Activated T-cell treated with anti-CD3 and anti-CD28 coated beads for 48 hours (primary cell): ENCODE measurements around the gene OSBPL2.

Experiments used
- DNase-seq: peaks from one replicate; pipeline ENCODE4 v3.0.0-alpha.2; 2020; ENCODE audit warnings: low read depth

Gene OSBPL2

DNA sequence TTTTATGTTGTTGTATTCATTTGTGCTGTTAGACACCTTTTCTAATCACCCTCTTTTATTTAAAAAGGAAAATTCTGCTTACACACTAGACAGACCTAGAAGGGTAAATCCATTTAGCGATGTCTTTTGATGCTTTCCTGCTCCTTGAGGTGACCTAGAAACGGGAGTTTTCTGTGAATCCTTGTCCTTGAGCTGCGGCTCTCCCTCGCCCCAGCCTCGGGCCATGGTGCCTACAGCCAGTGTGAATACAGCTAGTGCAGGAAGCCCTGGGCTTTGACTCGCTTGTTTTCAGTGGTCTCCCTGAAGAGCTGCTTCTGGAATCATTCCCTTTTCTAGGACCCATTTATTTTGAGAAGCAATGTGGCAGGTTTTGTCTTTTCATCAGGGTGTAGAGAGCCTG lies 46.8 kb downstream of the OSBPL2 start:
- DNase-seq, result no peak

DNA sequence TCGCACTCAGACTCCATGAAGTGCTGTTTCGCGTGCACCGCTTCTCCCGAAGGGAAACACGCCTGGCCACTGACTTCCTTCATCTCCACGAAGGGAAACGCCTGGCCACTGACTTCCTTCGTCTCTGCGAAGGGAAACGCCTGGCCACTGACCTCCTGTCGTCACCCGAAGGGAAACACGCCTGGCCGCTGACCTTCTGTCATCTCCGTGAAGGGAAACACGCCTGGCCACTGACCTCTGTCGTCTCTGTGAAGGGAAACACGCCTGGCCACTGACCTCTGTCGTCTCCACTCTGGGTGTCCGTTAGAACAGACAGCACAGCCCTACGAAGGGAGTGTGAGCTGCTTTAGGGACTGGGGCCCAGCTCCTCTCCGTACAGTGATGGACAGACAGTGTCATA lies 47.4 kb downstream of the OSBPL2 start:
- no peak for DNase-seq

DNA sequence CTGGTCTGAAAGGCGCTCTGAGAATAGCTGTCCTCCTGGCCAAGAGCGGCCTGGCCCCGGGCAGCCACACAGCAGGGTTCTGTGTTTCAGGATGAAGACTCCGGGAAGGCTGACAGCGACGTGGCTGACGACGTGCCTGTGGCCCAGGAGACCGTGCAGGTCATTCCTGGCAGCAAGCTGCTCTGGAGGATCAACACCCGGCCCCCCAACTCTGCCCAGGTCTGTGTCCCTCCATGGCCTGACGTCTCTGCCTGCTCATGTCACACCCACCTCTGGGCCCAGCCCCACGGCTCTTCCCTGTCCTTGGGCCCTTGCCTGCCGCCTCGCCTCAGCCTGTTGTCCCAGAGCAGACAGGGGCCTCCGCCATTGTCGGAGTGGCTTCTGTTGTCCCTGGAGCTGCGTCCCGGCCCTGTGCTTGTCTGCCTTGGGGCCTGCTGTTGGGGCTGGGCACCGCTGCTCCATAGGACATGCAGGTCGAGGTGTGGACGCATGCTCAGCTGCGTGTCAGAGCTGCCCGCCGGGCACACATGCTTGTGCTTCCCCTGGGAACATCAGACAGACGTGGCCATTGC lies 48.3 kb downstream of the OSBPL2 start:
- DNase-seq, result no peak

DNA sequence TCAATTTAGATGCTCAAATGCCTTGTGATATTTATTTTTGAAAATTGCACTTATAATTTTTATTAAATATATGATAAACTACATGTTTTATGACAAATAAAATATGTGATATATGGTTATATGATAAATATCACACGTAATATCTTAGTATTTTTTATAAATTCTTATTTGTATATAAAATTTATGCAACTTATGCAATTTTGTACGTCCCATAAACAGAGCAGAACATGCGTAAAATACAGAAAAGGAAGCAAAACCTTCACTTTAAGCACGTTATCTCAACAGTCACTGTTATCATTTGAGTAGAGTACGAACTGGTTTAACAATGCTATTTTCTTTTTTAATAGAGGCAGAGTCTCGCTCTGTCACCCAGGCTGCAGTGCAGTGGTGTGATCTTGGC lies 48.8 kb downstream of the OSBPL2 start:
- DNase-seq, result no peak

DNA sequence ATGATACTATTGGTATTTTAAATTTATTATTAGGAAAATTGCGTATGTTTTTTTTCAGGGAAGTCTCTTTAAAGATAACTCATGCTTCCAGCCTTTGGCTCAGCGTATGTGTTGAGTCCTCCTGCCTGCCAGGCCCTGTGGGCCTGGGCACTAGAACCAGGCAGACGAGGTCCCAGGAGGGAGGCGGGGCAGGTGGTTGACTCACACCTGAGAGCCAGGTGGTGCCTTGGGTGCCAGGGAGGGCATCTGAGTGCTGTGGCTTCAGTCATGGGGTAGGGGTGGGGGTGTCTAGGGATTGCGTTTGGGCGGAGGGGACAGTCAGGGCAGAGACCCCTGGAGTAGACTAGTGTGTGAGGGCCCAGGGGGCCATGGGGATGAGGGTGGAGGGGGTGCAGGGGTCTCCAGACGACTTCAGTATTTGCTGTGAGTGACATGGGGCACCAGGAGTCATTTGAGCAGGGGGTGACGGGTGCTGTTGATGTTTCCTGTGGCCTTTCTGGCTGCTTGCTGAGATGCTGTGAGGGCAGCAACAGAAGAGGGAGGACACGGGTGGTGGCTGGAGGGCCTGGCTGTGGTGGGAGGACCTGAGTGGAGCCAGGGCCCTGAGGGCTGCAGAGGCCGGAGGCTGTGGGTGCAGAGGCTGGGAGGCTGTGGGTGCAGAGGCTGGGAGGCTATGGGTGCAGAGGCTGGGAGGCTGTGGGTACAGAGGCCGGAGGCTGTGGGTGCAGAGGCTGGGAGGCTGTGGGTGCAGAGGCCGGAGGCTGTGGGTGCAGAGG lies 49.6 kb downstream of the OSBPL2 start:
- no peak for DNase-seq

DNA sequence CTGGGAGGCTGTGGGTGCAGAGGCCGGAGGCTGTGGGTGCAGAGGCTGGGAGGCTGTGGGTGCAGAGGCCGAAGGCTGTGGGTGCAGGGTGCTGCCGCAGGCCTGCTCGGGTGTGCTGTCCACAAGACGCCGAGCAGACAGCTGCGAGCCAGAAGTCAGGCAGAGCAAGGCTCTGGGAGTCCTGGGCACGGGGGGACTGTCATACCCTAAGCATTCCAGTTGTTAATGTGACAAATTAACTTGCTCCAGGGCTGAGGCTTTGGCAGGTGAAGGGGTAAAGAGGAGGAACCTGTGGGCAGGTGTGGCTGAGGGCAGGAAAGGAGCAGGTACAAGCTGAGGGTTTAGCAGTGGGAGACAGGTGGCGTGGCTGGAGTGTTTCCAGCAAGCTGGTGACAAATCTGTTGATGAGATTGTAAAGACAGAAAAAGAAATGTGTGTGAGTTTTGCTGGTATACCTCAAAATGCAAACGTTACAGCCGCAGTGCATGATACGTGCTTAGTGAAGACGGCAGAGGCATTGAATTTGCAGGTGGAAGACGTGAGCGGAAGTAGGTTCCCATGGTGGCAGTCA lies 50.3 kb downstream of the OSBPL2 start:
- no peak for DNase-seq

DNA sequence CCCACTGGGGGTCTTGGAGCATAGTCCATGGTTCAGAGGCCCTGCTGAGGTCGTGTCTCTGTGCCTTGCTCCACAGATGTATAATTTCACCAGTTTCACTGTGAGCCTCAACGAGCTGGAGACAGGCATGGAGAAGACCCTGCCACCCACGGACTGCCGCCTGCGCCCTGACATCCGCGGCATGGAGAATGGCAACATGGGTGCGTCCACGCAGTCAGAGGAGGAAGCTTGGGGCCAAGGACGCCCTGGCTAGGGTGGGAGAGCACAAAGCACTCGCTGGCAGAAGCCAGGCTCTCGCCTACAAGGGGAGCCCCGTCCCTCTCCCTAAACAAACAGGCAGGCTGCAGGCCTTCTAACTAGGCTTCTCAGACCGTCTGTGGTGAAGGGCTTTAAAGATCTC lies 50.8 kb downstream of the OSBPL2 start:
- DNase-seq, result no peak

DNA sequence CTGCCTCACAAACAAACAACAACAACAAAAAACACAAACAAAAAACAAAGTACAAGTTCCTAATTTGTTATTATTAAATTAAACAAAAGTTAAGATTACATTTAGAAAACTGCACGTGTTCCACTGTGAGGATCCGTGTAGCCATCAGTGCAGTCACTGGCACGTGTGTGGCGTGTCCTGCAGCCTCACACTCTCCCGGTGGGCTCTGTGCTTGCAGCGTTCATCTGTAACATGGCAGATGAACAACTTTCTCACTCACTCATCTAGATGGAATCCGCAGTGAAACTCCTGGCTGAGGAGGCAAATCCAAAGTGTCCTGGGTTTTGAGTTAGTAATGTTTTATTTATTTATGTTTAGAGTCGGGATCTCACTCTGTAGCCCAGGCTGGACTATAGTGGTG lies 51.6 kb downstream of the OSBPL2 start:
- DNase-seq, result no peak

DNA sequence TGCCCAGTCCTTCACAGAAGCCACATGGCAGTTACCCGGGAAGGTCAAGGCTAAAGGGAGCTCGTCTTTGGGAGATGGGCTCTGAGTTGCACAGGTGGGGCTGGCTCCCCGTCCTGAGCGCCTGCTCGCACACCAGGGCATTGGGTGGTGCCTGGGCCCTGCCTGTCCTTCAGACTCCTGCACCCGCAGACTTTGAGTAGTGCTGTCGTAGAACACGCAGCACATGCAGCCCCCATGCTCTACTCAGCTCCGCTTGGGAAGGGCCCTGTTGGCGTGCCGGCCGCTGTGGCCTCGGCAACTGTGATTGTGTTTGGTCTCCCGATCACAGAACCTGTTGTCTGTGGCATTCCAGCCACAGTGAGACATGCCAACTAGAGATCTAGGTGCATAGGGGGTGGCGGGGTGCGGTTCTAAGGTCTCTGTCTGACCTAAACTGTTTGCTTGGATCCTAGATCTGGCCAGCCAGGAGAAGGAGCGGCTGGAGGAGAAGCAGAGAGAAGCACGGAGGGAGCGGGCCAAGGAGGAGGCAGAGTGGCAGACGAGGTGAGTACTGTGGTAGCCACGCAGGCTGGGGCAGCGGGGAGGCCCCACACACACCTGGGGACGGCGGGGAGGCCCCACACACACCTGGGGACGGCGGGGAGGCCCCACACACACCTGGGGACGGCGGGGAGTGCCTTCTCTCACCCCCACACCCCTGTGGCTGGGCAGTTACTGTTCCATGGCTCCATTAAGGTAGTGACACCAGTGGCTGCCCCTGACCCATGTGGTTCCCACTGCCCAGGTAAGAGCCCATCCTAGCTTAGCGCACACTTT lies 53.1 kb downstream of the OSBPL2 start:
- no peak for DNase-seq

DNA sequence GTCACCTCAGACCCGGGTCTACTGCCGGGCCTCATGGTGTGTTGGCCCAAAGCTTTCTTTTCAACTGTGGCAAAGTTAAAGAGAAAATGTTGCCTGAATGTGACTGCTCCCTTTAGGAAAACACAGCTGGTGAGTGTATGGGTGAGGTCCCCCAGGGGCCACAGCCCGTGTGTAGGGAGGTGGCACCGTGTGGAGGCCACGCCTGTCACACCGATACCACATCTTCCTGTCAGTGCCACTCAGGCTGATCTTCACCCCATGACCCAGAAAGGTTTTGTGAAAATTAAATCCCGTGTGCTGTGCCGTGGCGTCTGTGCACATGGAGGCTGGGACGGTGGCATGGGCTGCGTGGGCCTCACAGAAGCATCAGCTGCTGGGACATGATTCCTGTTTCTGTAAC lies 53.8 kb downstream of the OSBPL2 start:
- no peak for DNase-seq

DNA sequence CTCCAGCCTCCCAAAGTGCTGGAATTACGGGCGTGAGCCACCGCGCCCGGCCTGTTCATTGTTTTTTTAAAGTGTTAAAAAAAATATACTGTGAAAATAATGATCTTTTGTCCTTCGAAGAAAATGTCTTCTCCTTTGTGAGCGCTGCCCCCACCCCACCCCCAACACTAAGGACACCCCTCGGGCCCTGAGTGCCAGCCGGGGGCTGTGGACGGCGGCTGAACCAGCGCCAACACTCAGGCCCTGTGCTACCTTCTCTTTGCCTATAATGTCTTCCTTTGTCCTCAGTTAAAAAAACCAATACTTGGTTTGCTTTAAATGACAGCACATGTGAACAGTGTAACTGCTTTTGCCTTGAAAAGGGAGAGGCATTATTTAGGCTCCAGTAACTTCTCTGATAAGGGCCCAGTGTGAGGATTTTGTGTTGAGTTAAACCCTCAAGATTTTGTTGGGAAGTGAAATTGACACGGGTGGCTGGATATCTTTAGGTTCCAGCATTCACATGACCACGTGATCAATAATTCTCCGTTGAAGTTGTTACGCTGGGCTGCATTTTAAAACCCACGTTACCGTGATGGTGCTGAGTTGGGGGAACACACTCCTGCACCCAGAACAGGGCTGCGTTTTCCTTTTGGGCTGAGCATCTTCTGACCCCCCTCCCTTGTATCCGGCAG lies 54.9 kb downstream of the OSBPL2 start:
- DNase-seq, result no peak

DNA sequence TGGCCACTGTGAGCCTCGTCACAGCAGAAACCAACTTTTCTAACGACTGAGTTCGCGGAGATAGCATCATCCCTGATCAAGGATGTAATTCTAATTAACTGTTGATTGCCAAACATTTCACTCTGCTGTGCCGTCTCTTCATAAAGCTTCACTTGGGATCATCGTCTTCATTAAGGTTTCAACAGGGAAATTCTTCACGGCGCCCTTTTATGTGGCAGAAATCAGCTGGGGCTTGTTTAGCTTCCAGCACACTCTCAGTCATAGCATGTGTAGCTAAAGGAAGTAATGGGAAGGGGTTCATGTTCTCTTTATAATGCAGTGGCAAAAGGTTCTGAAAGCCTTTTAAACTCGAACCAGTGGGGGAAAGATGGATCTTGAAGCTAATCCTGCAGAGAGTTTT lies 55.6 kb downstream of the OSBPL2 start:
- DNase-seq, result no peak

DNA sequence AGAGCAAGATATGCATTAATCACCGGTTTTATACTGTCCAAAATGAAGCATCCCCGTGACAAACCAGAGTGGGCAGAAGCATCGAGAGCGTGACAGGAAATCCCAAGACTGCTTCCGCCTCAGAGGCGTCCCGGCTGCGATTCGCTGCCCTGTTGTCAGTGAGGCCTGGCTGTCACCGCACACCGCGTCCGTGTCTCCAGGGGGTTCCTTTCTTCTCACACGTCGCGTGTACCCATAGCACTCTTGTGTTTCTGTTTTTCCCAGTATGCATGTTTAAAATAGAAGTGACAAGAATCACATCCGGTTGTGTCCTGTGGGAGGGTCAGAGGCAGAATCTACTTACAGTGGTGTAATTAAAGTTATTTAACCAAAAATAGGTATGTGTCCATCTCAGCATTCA lies 56.2 kb downstream of the OSBPL2 start:
- DNase-seq, result no peak

DNA sequence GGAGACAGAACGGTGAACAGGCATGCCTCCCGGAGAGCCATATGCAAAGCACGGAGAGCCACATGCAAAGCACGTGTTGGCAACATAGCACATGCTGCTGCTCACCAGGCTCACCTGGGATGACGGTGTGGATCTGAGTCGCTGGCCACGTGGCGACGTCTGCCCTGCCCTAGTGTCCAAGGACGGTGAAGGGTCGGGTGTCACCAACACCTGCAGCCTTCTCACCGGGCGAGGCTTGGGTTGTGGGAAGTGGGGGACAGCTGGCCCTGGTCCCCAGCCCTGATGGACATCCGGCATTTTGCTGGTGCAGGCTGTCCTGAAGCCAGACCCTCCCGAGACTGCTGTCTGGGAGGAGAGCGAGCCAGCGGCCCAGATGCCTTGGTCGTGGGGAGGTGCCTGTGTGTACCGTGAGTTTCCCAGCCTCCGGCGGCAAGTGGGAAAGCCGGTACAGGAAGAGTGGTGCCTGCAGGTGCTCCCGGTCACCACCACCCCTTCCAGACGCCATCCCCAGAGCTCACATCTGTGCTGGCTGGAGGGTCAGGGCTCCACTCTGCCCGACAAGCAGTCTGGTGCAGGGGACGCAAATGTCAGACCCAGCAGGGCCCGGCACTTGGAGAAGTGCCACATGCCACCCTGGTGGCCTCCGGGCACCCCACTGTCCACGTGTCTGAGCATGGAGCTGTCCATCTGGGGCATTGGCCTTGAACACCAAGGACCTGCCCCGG lies 58.6 kb downstream of the OSBPL2 start:
- no peak for DNase-seq

DNA sequence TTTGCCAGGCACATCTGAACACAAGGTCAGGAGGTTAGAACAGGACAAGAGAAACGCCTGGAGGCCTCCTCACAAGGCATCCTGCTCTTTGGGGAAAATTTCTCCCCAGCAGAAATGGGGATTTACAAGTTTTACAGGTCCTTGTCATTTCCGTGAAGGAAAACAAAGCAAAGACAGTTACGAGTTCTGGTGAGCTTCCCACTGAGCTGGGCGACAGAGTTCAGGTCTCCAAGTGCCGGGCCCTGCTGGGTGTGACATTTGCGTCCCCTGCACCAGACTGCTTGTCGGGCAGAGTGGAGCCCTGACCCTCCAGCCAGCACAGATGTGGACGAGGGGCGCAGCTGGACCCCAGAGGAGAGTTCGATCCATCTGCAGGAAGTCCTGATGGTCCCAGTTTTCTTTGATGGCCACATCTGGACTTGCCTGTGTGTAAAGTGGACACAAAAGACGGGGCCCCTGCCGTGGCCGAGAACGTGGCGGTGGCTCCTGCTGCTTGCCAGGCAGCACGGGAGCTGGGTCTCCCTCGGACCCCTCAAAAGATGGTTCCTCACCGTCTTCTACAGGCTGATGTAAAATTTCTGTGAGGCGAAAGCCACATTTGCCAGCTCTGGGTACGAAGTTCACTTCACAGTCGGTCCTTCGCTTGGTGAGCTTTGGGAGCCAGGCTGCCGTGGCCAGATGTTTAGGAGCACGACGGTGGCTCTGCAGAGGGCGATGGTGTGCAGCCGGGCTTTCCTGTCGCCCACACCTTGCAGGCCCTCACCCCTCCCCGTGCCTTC lies 59.3 kb downstream of the OSBPL2 start:
- DNase-seq, result no peak

DNA sequence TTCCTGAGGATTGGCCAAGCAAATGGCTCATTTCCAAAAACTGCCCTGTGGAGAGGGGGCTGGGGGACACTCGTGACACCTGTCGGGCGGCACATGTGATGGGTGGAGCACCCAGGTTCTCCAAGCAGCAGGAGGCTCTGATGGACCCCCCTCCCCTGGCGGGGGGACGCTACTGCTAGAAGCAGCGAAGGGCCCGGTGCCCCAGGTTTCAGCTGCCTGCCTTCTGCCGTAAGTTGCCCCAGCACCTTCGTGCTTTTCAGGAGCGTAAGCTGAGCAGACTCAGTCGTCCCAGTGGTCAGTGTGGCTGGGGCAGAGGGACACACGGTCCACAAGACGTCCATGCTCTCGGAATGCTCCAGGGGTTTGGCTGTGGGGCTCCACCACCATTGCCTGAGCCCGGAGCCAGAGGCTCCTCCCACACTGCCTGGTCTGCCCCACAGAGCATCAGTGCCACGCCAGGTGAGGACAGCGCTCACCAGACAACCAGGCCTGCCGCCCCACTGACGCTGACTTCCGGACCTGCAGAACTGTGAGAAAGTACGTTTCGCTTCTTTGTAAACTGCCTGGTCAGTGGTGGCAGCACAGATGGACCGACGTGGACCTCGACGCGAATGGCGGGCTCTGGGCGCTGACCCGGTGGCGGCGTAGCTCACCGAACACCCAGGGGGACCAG lies 60.4 kb downstream of the OSBPL2 start:
- DNase-seq, result no peak

DNA sequence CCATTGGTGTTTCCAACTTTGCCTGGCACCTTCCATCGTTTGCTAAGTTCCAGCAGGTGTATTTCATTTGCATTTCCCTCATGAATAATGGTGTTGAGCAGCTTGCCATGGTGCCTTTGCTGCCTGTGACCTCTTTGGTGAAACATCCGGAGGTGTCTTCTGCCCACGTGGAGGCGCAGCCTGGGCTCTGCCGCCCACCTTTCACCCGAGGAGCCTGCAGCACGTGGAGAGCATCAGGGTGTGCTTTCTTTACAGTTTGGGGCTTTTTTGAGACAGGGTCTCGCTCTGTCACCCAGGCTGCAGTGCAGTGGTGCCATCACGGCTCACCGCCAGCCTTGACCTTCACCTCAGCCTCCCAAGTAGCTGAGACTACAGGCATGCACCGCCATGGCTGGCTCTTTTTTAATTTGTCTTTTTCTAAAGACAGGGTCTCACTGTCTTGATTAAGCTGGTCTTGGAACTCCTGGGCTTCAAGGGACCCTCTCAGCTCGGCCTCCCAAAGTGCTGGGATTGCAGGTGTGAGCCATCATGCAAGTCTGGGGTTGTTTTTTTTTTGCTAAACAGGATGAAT lies 61.4 kb downstream of the OSBPL2 start:
- DNase-seq, result no peak

DNA sequence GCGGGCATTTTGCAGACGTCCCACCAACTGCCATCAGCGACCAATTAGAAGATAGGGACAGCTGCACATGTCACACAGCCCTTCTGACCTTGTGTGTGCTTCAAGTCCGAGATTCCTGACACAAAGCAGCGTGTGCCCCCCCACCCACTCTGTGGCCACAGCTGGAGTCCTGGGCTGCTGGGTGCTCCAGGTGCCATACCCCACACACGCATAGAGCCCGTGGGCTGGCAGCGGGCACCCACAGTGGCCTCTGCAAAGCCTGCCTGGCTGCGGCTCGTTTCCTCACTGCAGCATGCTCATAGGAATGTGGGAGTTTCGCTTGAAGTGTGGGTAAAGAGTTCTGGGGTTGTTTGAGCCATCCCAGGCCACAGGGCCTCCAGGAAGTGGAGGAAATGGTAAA lies 62.0 kb downstream of the OSBPL2 start:
- no peak for DNase-seq

DNA sequence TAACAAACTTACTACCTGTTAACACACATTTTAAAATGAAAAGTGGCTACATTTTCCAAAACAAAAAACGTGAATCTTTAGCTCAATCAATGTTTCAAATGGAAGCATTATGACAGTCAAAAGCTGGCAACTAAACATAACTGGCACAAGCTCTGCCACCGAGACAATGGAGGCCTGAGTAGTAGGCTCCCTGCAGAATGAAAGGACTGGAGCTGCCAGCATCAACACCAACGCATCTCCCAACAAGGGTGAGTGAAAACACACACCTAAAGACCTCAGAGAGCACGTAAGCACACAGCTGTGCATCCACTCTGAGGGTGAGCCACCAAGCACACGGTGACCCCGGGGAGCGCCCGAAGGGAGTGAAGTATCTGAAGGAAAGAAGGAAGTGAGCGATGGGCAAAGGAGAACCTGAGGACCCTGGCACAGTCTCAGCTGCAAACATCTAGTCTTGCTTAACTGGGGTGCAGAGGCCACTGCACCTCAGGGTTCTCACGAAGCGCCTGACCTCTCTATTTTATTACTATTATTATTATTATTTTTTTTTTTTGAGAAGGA lies 62.9 kb downstream of the OSBPL2 start:
- DNase-seq, result no peak
